GDM1 (cell line): ENCODE results near the gene WNT7A.

Experiments used
- DNase-seq: peaks from one replicate; lab custom pipeline; 2025; lab: John Stamatoyannopoulos, UW

Gene WNT7A

DNA sequence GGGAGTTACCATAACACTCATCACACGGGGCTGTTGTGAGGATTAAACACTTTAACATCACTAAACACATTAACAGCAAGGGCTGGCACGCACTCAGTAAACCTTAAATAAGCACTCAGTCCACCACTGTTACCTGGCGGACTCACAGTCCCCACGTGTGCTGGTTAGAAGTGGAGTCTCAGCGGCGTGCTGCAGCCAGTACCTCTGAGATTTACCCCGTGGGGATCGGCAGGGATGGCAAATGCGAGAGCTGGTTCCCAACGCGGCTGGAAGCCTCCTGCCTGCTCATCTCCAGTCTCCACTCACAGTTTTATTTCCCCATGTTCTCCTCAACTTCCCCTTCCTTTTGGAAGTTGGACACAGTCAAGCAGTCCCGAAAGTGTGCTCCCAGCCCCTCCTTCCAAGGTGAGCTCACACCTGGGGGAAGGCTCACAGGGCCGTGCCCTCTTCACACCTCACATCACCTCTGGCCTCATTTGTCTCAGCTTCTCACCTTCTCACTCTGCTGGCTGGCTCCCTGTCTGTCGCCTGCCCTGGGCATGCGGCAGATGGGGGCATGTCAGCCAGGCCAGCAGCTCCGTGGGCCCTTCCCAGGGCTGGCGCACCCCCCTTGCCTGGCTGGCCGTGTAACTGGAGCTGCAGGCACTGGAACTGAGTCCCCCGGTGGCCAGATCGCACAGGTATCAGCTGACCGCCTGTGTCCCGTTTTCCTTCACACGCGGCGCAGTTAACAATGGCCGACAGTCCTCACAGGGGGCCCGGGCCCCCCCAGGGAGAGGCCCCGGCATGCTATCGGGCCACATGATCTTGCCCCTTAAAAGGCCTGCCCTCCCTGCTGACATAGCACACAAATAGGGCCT, 87.1 kb downstream of the WNT7A start:
- DNase-seq = no peak

DNA sequence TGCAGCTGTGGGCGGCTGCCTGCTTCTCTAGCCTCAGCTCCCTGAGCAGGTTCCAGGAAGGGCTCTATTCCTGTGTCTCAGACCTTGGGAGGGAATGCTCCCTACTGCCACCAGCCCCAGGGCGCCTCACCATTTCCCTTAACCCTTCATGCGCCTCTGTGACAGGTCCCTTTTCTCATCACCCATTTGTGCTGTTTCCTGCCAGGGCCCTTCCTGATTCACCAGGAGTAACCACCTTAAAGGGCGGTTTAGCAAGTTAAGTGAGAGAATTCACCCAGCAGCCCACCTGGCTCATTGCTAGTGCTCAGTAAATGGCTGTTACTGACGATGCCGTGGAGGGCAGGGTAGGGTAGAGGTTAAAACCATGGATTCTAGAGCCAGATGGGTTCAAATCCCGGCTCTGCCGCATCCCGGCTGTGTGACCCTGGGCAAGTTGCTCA, 87.8 kb downstream of the WNT7A start:
- no peak for DNase-seq

DNA sequence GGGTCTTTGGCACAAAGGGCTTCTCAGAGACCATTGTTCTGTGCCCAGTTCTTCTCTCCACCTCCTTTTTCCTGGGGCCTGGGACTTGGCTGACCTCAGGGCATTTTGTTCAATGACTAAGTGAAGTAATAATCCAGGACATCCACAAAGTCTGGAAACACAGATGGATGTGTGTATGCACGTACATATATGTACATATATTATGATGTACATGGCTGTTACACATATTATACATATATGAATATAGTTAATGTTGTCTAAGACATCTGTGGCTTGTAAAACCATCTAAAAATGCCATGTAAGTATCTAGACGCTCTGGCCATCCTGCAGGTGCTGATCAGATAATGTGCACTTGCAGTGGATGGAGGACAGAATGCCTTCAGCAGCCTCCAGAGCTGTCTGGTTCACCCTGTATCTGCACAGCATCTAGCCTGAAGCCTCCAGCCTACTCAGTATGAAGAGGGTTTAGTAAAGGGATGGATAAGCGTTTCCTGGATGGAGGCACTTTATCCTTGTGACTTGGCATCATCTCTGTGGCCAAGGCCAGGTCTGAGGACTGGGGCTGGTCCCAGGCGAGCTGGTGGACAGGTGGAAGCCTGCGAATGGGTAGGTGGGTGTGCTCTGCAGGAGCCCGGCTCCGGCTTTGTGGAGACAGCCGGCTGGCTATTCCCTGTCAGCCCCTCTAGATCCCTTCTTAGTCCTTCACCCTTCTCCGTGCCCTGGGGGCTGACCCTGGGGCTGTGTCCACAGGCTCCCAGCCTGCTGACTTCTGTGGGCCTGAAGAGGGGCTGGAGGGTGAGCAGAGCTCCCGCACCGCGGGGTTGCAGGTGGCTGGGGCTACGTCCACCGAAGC, 88.4 kb downstream of the WNT7A start:
- no peak for DNase-seq

DNA sequence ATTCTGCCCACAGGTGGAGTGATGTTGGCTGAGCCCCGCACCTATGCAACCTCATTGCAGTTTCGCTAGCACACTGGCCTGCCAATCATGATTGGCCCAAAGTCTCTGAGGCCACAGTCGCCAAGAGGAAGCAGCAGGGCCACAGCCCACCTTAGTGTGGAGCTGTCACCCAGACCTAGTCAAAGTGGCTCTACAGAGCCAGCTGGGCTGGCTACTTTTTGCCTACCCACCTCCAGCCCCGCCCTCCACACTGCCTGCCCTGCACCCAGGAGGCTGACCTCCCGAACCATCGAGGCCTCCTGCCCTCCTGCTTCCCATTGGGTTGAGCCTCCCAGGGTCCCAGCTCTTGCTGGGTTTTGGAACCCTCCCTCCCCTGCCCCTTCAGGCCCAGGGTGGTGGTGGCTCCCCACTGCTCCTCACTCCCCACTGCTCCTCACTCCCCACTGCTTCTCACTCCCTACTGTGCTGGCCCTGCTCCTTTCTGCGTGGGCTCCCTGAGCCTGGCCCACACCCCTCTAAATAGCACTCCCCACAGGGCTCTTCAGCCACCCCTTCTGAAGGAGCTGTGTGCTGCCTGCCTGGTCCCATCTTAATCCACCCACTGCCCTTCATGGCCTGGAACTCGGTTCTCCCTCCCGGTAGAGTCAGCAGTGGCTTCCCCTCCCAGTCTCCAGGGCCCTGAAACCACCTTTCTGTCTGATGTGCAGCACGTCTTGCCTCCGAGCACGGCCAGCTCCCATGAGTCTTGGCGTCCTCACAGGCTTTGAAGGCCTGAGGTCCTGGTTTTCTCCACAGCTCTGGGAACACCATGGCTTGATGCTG, 89.3 kb downstream of the WNT7A start:
- no peak for DNase-seq

DNA sequence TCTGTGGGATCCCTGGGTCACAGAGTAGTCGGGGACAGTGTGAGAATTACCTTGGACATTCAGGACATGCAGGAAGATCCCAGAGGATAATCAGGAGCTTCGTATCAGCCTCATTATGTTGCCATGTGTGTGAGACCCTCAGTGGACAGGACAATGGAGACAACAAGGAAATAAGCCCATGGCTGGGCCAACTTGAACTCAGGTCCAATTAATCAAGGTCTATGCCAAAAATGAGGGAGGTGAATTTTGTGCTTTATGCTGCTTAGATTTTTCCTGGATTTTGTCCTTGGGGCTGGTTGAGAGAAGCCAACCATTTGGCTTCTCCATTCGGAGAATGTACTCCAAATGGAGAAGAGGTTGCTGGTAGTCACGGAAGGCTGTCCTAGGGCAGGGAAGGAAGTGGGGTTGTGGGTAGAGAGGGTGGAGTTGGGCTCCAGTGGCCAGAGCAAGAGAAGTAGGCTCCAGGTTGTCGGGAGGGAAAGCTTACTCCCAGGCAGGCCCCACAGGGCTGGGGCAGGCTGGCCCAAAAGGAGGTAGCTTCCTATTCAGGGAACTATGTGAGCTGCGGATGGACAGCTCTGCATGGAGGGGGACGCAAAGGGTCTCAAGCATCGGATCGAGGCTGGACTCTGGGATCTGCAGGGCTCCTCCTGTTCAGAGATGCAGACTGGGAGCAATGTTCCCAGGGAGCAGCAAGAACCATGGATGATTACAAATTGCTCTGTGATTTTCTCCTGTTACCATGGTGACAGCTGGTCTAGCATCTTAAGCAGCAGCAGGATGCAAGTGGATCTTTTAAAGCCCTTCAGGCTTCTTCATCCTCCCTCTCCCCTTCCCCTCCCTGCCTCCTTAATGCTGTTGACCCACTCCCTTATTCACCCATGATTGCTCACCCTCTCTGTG, 91.1 kb downstream of the WNT7A start:
- no peak for DNase-seq

DNA sequence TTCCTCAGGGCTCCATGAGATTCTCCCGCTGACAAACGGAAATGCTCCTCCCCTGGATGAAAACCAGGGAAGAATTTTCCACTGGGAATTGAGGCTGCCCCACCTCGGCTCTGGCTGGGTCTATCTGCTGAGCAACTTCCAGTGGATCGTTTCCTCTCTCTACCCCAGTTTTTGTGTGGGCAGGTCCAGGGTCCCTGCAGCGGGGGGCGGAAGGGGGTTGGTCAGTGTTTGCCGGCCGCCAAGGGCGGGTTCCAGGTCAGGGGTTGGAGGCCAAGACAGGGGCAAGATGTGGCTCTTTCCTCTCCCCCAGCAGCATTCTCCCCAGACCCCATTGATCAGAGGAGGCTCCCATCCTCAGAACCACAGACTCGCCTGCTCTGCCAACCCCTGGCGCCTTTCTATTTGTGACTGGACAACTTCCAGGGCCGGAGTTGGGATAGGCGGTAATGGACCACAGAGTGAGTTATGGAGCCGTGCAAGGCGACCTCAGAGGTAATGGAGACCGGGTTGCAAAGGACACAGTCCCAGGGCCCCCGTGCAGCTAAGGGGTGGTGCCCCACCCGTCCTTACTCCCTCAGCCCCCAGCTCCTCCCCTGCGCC, 92.2 kb downstream of the WNT7A start:
- no peak for DNase-seq

DNA sequence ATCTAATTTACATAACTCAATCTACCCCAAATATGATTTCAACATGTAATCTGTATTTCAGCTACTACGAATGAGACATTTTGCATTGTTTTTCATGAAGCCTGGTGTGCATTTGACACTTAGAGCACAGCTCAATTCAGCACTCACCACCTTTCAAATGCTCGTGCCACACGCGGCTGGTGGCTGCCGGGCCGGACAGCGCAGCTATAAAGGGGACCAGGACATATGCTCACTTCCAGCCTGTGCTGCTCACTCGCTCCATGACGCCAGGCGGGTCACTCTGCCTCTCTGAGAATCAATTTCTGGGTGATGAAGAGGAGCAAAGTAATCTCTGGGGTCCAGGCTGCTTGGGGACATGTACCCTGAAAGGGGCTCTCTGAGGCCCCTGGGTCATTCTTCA, 93.1 kb downstream of the WNT7A start:
- DNase-seq = no peak

DNA sequence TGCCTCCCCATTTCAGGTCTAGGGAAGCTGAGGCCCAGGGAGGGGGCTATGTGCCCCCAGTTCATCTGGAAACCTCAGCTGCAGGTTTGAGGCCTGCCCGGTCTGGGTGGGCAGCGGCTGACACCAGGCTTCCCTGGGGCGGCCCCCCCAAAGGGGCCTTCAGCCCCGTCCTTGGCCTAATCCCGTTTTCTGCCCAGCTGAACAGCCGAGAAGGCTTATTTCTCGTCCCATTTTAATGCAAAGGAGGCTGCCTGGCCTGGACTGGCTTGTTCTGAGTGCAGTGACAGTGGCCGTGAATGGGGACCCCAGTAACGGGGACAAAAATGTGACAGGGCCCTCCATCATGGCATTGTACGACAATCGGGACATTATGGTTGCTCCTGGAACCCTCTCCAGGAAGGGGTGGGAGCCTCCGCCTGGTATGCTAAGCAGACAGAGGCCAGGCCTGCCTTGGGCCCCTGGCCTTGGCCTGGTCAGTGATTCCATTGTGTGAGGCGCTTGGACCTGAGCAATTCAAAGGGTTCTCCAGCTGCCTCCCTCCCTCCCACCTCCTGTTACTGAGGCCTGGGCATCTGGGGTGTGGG, 93.9 kb downstream of the WNT7A start:
- no peak for DNase-seq

DNA sequence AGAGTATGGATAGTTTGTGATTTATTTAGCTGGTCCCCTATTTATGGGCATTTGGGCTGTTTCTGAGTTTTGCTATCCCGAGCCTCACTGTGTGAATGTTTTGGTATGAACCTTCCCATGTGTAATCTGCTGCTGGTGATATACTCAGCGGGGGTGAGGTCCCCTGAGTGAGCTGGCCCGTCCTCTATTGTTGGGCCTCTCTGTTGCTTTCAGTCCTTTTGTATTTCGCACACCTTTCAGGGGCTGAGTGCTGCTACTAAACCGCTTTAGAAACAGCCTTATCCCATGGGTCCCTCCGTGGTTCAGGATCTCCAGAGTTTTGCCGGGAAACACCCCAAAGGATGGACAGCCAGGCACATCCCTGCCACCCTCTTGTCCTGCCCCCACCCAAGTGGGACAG, 94.5 kb downstream of the WNT7A start:
- no peak for DNase-seq

DNA sequence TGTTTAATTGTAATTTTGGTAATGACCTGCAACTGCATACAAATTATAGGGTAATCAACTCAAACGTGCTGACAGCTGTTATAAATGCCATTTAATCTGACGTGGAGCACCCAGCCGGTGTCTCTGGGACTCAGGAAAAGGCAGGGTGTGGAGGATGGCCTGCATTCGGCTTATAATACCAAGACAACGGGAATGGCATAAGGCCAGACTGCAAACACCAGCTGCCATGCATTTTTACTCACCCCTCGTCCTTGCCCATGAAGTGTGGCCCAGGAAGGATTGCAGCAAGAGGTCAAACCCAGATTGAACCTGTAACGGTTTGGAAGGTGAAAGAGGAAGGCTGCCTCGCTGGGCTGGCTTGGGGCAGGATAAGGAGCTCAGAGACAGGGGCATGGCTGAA, 96.4 kb downstream of the WNT7A start:
- DNase-seq = no peak

DNA sequence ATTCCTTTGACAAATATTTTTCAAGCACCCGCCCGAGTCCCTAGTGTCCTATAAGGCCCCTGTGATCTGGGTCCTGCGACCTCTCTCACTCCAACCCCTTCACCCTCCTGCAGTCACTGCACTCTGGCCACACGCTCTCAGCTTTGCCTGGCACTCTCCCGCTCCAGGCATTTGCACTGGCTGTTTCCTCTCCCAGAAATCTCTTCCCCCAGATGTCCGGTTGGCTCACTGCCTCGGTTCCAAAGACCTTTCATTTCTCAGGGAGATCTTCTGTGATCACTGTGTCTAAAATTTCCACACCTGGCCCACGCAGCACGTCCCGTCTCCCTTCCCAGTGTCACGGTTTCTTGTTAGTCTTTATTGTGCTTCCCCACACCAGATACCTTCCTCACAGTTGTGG, 97.4 kb downstream of the WNT7A start:
- no peak for DNase-seq

DNA sequence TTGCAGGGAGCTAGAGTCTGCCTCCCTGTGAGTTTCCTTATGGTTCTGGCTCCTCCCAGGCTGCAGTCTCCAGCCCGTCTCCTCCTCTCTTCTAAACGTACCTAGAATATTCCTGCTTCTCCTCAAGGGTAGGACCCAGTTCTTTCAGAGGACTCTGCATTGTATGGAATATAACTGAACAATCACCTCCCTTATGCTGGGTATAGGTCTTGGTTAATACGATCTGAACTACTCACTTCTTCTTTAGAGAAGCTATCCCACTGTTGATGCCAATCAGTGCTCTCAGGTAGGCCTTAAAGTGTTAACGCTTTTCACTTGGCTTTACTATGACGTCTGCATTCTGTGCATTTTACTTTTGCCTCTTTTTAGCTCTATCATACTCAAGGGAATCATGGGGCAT, 98.5 kb downstream of the WNT7A start:
- DNase-seq = no peak

DNA sequence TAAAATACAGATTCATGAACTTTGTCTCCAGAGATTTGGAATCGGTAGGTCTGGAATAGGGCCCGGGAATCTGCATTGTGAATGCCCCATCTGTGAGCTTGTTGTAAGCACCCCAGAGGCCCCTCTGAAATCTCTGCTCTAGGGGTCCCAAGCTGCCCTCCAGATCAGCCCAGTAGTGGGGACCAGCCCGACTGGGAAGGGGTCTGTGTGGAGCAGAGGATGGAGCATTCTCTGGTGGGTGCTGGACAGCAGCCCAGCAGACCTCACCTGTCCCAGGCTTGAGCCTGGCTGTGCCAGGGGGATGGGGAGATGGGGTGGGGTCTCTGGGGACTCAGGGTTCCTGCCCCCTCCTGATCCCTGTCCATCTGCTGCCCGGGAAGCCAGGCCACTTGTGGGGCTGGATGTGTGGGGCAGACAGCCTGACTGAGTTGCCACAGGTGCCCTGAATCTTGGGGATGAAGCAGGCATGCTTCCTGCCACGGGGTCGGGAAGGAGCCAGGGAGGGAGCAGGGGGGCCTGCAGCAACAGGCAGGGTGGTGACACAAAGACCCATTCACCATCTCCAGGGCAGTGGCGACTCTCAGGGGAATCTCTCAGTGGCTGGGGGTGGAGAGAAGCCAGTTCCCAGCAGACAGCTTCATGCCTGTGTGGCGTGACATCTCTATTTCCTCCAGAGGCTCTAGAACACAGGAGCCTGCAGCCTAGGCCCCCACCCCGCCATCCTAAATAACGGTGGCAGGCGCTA, 99.3 kb downstream of the WNT7A start:
- no peak for DNase-seq

DNA sequence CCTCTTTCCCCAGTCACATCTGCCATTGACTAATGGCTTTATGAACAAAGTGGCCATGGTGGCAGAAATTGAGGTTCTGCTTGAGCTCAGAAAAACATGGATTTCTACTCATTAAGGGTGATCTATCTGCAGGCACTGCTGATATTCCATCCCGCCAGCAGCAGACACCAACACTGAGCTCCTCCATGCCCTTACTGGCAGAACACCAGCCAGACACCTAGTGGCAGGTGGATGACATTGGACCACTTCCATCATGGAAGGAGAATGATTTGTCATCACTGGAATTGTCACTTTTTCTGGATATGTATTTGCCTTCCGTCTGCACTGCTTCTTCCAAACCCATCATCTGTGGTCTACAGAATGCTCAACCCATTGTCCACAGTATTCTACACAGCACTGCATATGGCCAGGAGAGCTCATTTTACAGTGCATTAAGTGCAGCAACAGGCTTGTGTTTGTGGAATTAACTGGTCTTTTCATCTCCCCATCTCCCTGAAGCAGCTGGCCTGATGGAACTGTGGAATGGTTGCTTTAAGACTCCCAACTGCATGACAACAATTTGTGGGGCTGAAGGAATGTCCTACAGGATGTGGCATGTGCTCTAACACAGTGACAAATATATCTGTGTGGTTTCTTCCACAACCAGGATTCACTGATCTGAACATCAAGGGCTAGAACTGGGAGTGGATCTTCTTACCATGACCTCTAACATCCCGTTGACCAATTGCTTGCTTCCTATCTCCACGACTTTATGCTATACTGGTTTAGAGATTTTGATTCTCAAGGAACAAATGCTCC, 103.4 kb downstream of the WNT7A start:
- no peak for DNase-seq

DNA sequence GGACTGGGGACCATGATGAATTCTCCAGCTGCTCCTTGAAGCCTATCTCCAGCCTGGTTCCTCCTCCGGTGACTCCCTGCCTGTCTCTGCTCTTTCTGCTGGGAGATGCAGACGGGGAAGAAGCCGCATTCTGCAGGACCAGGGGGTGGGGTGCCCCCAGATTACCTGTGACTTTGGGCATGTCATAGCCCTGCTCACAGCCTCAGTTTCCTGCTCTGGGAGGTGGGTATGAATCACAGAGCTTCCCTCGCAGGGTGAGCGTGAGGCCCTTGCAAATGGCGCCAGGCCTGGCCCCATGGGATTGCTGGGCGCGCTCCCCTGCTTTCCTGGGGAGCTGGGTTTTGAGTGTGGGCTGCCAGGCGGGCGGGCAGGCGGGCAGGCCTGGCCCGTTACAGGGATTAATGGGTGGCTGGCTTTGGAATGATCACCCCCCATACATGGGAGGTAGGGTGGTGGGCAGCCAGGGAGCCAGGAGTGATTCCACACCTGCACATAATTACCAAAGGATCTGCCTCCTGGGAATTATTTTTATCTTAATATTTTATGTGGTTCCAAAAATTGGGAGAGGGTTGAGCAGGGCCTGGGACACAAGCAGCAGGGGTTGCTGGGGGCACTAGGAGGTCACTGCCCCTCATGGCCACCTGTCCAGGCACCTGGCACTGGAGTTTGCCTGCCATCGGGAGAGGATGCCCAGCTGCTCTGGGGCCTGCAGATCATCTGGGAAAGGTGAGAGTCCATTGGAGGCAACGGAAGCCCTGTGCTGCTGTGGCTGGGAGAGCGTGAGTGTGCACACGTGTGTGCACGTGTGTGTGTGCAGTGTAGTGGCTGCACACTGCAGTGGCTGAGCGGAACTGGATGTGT, 106.8 kb downstream of the WNT7A start:
- DNase-seq = no peak

DNA sequence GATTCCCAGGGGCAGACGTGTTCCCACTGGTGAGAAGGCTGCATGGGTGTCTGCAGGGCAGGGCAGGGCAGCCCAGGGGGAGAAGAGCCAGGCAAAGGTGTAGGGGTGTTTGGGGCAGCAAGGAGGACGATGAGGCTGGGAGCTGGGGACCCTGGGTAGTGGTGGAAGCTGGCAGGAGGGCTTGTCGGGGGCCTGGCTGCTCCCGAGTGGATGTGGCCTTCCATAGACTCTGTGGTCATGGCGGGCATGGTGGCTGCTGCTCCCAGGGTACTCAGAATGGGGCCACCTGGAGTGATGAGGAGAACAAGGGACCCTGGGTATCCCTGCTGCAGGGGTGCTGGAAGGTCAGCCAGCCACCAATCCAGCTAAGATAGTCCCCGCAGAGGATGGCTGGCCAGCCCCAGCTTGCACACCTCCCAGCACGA, 107.5 kb downstream of the WNT7A start:
- no peak for DNase-seq

DNA sequence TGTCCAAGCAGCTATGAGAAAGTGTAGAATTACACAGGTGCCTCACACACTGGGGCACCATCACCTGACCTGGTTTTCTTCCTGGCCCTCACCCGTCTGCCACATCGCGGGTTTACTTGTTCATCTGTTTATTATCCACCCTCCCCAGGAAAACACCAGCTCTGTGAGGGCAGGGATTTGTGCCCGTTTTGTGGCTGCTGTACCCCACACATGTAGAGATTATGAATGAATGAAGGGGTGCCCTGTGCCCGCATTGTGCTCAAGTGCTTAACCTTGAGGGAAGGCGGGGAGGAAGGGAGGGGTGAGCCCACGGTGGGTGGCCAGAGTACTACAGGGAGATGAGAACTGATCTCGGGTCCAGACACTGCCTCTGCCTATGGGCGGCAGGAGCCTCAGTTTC, 108.4 kb downstream of the WNT7A start:
- no peak for DNase-seq
